Endothelial cell of umbilical vein (primary cell): ENCODE results near the gene GAPVD1. TPM values are rescaled to one million over a fixed set of nuclear protein-coding genes. Genes with fewer than 3 reads are reported as not detected.

Experiments used
- BruUV-seq: library from RNA; stranded (reverse); fragments of 400-500 nt; replicated peaks from 2 replicates; lab custom pipeline; 2021; lab: Mats Ljungman, UMichigan
- CTCF ChIA-PET: fragments of 300-600, 350-600 bp; sonication (Branson Sonifier 250); formaldehyde crosslinking; loops from one replicate; lab custom pipeline; 2021; ENCODE audit warnings: antibody characterized with exemption, inconsistent platforms; lab: Charles Lee
- POLR2A ChIA-PET: fragments of 300-600, 350-600 bp; sonication (Branson Sonifier 250); formaldehyde crosslinking; loops from one replicate; lab custom pipeline; 2021; ENCODE audit warnings: antibody characterized with exemption, inconsistent platforms; lab: Charles Lee
- DNase-seq: peaks from one replicate; pipeline ENCODE4 v3.0.0-alpha.2; 2011; ENCODE audit warnings: low read depth, low spot score
- FAIRE-seq: peaks from 2 replicates; lab custom pipeline; 2011; peaks lifted over from hg19 to GRCh38; lab: Jason Lieb, UNC
- H2AFZ ChIP-seq: 2 replicates; pipeline ENCODE4 v1.6.0; 2012; ENCODE audit warnings: low read depth, low read length, control low read depth, inconsistent platforms
- H3K27ac ChIP-seq: 2 replicates; pipeline ENCODE4 v1.5.1; 2011; ENCODE audit warnings: low read depth, mild to moderate bottlenecking, control low read depth, low read length, moderate library complexity; ENCODE audit not compliant: insufficient read depth
- H3K27me3 ChIP-seq, 2 experiments: 2 replicates each; pipeline versions ENCODE4 v1.6.0 to v1.6.1; 2011; ENCODE audit warnings: low read length in 2 of 2, mixed read lengths in 1 of 2; ENCODE audit not compliant: control insufficient read depth in 2 of 2, insufficient read depth in 2 of 2
- H3K36me3 ChIP-seq, 2 experiments: 2 replicates in 1 of 2; 3 replicates in 1 of 2; pipeline ENCODE4 v1.5.1; 2011; ENCODE audit warnings: low read length in 2 of 2, mild to moderate bottlenecking in 1 of 2, moderate library complexity in 1 of 2; ENCODE audit not compliant: control insufficient read depth in 2 of 2, insufficient read depth in 2 of 2; ENCODE audit errors: extremely low read depth in 1 of 2
- H3K4me1 ChIP-seq: 3 replicates; pipeline ENCODE4 v1.5.1; 2011; ENCODE audit warnings: mild to moderate bottlenecking, low read length; ENCODE audit not compliant: control insufficient read depth, insufficient read depth; ENCODE audit errors: extremely low read depth
- H3K4me2 ChIP-seq: 2 replicates; pipeline ENCODE4 v1.6.1; 2011; ENCODE audit warnings: low read length, control low read depth, mixed read lengths; ENCODE audit not compliant: insufficient read depth
- H3K4me3 ChIP-seq, 3 experiments: fragments of 200-600 bp in 1 of 3; sonication (generic), shearing (Covaris generic) in 1 of 3; replicated peaks in 1 of 3; 2 replicates each; pipeline ENCODE4 v1.5.1; 2011 to 2016; ENCODE audit warnings: control low read depth in 3 of 3, low read length in 3 of 3, mild to moderate bottlenecking in 2 of 3, inconsistent platforms in 1 of 3, low read depth in 1 of 3, moderate library complexity in 1 of 3; ENCODE audit not compliant: insufficient read depth in 1 of 3
- H3K79me2 ChIP-seq: 2 replicates; pipeline ENCODE4 v1.6.0; 2012; ENCODE audit warnings: low read length, inconsistent platforms; ENCODE audit not compliant: control insufficient read depth, insufficient read depth
- H3K9ac ChIP-seq: replicated peaks from 2 replicates; pipeline ENCODE3; 2011; ENCODE audit warnings: low read length, control low read depth; ENCODE audit not compliant: insufficient read depth; ENCODE audit errors: extremely low read depth
- H3K9me1 ChIP-seq: replicated peaks from 3 replicates; pipeline ENCODE4 v1.6.0; 2011; ENCODE audit warnings: mild to moderate bottlenecking, low read length; ENCODE audit not compliant: control insufficient read depth, insufficient read depth; ENCODE audit errors: extremely low read depth
- H3K9me3 ChIP-seq: replicated peaks from 2 replicates; pipeline ENCODE4 v1.5.1; 2012; ENCODE audit warnings: low read length, inconsistent platforms; ENCODE audit not compliant: control insufficient read depth, insufficient read depth
- H4K20me1 ChIP-seq: replicated peaks from 2 replicates; pipeline ENCODE3; 2011; ENCODE audit warnings: mild to moderate bottlenecking, low read length; ENCODE audit not compliant: control insufficient read depth, insufficient read depth; ENCODE audit errors: extremely low read depth
- FOS ChIP-seq: IDR thresholded peaks from 2 replicates; pipeline ENCODE4 v1.6.1; 2011; ENCODE audit warnings: mild to moderate bottlenecking, low read length, moderate library complexity, borderline replicate concordance; ENCODE audit not compliant: insufficient read depth
- JUN ChIP-seq: IDR thresholded peaks from 2 replicates; pipeline ENCODE4 v1.6.1; 2011; ENCODE audit warnings: borderline replicate concordance, low read depth; ENCODE audit not compliant: insufficient read length, insufficient read depth
- MYC ChIP-seq: IDR thresholded peaks from one replicate; pipeline ENCODE4 v1.6.1; 2011; ENCODE audit warnings: mild to moderate bottlenecking, low read depth, low read length
- POLR2A ChIP-seq: IDR thresholded peaks from 2 replicates; pipeline ENCODE4 v1.6.1; 2012; ENCODE audit warnings: low read depth, mild to moderate bottlenecking, control low read depth, low read length
- POLR2AphosphoS5 ChIP-seq: IDR thresholded peaks from 2 replicates; pipeline ENCODE4 v1.6.1; 2012; ENCODE audit warnings: low read depth, mild to moderate bottlenecking, control low read depth, low read length, moderate library complexity; ENCODE audit not compliant: insufficient read depth
- dilution Hi-C: fragments of 300-500 bp; cut with MboI; formaldehyde crosslinking; loops from one replicate; pipeline ENCODE4 v1.15.0; 2019; ENCODE audit warnings: low sequenced_read_pairs; ENCODE audit not compliant: extremely low pct_ligation_motif_present
- intact Hi-C: fragments of 100-400 bp; cut with micrococcal nuclease; formaldehyde crosslinking; loops from one replicate; pipeline ENCODE4 v1.10.0; 2022
- polyA plus RNA-seq, 4 experiments: library from polyadenylated mRNA; depleted of rRNA in 3 of 4; stranded (reverse) in 3 of 4; unstranded in 1 of 4; fragments of >200 nt; gene quantifications; 2 replicates each; pipeline versions ENCODE4 v1.2.1 to v1.2.3, GENCODE V29; 2011 to 2012; ENCODE audit warnings: missing spikeins in 1 of 4
- total RNA-seq: library from RNA; stranded (reverse); gene quantifications from 2 replicates; pipeline ENCODE4 v1.2.3, GENCODE V29; 2021
- TF ChIP-seq, protein P1 (sequence below): IDR thresholded peaks from 2 replicates; pipeline ENCODE4 v1.6.1; 2011; ENCODE audit not compliant: insufficient read depth, insufficient read length
- TF ChIP-seq, protein P2 (sequence below), 2 donors: IDR thresholded peaks; 1 replicate in 1 of 2; 2 replicates in 1 of 2; pipeline ENCODE4 v1.5.1; 2011; ENCODE audit warnings: low read length in 2 of 2, mild to moderate bottlenecking in 2 of 2, moderate library complexity in 2 of 2, control low read depth in 1 of 2, inconsistent platforms in 1 of 2, low read depth in 1 of 2; ENCODE audit not compliant: insufficient read depth in 1 of 2; ENCODE audit errors: extremely low read depth in 1 of 2

GAPVD1 gene
- total and polyA plus RNA-seq, 2 donors (not counting 3 experiments of a cell fraction or from before 2014, with no cell fraction given), result 10.7 to 53.2 TPM

DNA sequence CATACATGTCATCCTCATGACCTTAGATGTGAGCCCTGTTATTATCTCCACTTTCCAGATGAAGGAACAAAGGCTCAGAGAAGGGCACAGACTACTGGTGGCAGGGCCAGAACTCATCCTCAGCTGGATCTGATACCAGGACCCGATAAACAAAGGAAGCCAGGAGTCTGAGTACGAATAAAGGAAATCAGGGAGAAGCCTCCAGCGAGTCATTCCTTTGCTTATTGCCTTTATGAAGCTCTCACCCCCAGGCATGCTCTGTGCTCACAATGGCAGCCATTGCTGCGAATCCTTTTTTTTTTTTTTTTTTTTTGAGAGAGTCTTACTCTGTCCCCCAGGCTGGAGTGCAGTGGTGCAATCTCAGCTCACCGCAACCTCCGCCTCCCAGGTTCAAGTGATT lies 130.1 kb downstream of the GAPVD1 start:
- H3K4me2 ChIP-seq, result no peak overlapping the region
- no peaks in the 10 kb centered on the region for H3K36me3 ChIP-seq
- no peak overlapping the region for H3K4me3 ChIP-seq
- no peaks in the 10 kb centered on the region for H3K9me1 ChIP-seq
- FAIRE-seq, result no peak
- ChIA-PET POLR2A (no interaction called here), CTCF (interaction anchor here (0.6 kb wide), 1 partner anchor 48 kb away, joined by 3 read pairs; no protein-coding TSS in a partner anchor)
- no peak overlapping the region for H3K27ac ChIP-seq
- BruUV-seq, result no TSS peak
- H3K79me2 ChIP-seq, result no peaks in the 10 kb centered on the region
- H2AFZ ChIP-seq, result no peak overlapping the region
- no peak overlapping the region for H3K9ac ChIP-seq
- no peak for DNase-seq
- no peaks in the 10 kb centered on the region for H3K9me3 ChIP-seq
- TF ChIP-seq FOS (no peak), MYC (no peak), POLR2AphosphoS5 (no peak), POLR2A (no peak), JUN (no peak)
- TF ChIP-seq, protein P1, sequence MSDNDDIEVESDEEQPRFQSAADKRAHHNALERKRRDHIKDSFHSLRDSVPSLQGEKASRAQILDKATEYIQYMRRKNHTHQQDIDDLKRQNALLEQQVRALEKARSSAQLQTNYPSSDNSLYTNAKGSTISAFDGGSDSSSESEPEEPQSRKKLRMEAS, result no peak
- TF ChIP-seq, protein P2, sequence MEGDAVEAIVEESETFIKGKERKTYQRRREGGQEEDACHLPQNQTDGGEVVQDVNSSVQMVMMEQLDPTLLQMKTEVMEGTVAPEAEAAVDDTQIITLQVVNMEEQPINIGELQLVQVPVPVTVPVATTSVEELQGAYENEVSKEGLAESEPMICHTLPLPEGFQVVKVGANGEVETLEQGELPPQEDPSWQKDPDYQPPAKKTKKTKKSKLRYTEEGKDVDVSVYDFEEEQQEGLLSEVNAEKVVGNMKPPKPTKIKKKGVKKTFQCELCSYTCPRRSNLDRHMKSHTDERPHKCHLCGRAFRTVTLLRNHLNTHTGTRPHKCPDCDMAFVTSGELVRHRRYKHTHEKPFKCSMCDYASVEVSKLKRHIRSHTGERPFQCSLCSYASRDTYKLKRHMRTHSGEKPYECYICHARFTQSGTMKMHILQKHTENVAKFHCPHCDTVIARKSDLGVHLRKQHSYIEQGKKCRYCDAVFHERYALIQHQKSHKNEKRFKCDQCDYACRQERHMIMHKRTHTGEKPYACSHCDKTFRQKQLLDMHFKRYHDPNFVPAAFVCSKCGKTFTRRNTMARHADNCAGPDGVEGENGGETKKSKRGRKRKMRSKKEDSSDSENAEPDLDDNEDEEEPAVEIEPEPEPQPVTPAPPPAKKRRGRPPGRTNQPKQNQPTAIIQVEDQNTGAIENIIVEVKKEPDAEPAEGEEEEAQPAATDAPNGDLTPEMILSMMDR (IDR thresholded peaks at IDR 0.05; ENCODE audit: extremely low read depth in 1 of 2, insufficient read depth in 1 of 2, low read depth in 1 of 2, low read length in 2 of 2), result no peak
- dilution Hi-C loops (no loop called here), intact Hi-C loops (no loop called here)
- no peaks in the 10 kb centered on the region for H3K27me3 ChIP-seq
- no peaks in the 10 kb centered on the region for H3K4me1 ChIP-seq
- H4K20me1 ChIP-seq, result no peaks in the 10 kb centered on the region
